ENCODE data around the gene IDH3B. TPM values are rescaled to one million over a fixed set of nuclear protein-coding genes. Genes with fewer than 3 reads are reported as not detected.

The IDH3B gene
- total and polyA plus RNA-seq, 2 donors (not counting 1 experiment from before 2014, with no cell fraction given), result 131 to 225 TPM

DNA sequence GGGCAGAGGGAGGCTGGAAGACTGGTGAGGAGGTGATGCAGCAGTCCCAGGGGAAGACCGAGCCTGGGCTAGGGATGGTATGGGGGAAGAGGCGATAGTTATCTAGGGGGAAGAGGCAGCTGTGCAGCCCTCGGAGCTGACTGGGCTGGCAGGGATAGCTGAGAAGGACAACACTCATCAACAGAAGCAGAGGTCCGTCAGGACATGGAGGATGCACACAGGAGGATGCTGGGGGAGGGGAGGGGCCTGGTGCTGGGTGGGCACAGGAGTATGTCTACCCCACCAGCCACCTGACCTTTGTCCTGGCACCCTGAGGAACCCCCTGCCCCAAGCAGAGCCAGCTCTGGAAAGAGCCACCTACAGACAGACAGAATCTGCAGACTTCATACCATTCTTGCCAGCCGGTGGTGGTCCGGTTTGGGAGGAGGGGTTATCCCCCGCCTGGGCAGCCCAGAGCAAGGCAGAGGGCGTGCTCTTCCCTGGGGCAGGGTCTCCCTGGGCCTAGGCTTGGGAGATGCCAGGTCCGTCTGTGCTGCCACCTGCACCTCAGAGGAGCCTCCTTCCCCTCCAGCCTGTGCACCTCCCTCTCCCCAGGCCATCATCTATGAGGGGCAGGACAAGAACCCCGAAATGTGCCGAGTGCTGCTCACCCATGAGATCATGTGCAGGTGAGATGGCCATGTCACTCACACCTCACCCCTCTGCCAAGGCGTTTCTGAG lies 43.5 kb upstream of the IDH3B start:
- Histone ChIP-seq H4K20me1 (ENCODE audit: control insufficient read depth, insufficient read depth, low read length, poor library complexity, severe bottlenecking) (no peaks in the 10 kb centered on the region), H3K4me3 (ENCODE audit: control extremely low read depth in 1 of 5, extremely low read depth in 1 of 5, insufficient read depth in 1 of 5, low read depth in 2 of 5, low read length in 4 of 5) (no peak overlapping the region), H3K36me3 (replicated peaks in 1 of 2; ENCODE audit: control extremely low read depth in 1 of 2, control insufficient read depth in 1 of 2, extremely low read depth in 1 of 2, insufficient read depth in 2 of 2, low read length in 1 of 2) (no peaks in the 10 kb centered on the region), H3K27me3 (replicated peaks in 1 of 4; ENCODE audit: control extremely low read depth in 1 of 4, control insufficient read depth in 3 of 4, insufficient read depth in 4 of 4, low read length in 3 of 4) (peaks cover 0 to 6% (median 2%) of the 10 kb centered on the region in 4 experiments), H2AFZ (ENCODE audit: insufficient read depth, low read depth, low read length, poor library complexity, severe bottlenecking) (no peak overlapping the region), H3K9ac (ENCODE audit: low read length) (no peak overlapping the region), H3K9me3 (ENCODE audit: control extremely low read depth in 1 of 3, control insufficient read depth in 2 of 3, insufficient read depth in 1 of 3, low read length in 2 of 3) (no peaks in the 10 kb centered on the region), H3K27ac (ENCODE audit: low read length in 2 of 2) (no peak overlapping the region), H3K4me2 (replicated peaks; ENCODE audit: low read depth, low read length, poor library complexity, severe bottlenecking) (no peak overlapping the region), H3K79me2 (ENCODE audit: control insufficient read depth, insufficient read depth, low read length) (no peaks in the 10 kb centered on the region), H3K4me1 (ENCODE audit: control insufficient read depth in 2 of 2, insufficient read depth in 2 of 2, low read length in 2 of 2) (no peaks in the 10 kb centered on the region)
- Mint-ChIP-seq H3K27ac (no peak overlapping the region), H3K4me3 (no peak overlapping the region), H3K9me3 (ENCODE audit: insufficient read depth) (no peaks in the 10 kb centered on the region), H3K27me3 (peaks cover 28% of the 10 kb centered on the region), H3K4me1 (no peaks in the 10 kb centered on the region)
- no peak for TF ChIP-seq EZH2 (IDR thresholded peaks at IDR 0.05; ENCODE audit: borderline replicate concordance, insufficient read depth, low read depth, low read length, poor library complexity, severe bottlenecking)
- TF ChIP-seq, protein P1, sequence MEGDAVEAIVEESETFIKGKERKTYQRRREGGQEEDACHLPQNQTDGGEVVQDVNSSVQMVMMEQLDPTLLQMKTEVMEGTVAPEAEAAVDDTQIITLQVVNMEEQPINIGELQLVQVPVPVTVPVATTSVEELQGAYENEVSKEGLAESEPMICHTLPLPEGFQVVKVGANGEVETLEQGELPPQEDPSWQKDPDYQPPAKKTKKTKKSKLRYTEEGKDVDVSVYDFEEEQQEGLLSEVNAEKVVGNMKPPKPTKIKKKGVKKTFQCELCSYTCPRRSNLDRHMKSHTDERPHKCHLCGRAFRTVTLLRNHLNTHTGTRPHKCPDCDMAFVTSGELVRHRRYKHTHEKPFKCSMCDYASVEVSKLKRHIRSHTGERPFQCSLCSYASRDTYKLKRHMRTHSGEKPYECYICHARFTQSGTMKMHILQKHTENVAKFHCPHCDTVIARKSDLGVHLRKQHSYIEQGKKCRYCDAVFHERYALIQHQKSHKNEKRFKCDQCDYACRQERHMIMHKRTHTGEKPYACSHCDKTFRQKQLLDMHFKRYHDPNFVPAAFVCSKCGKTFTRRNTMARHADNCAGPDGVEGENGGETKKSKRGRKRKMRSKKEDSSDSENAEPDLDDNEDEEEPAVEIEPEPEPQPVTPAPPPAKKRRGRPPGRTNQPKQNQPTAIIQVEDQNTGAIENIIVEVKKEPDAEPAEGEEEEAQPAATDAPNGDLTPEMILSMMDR (IDR thresholded peaks at IDR 0.05), result no peak
- POLR2A ChIA-PET, result no interaction called here
- ATAC-seq (ENCODE audit: low read depth) (no peak), DNase-seq (no peak)
- CTCF ChIA-PET, result no interaction called here
- intact Hi-C loops (cut with micrococcal nuclease), result no loop called here
- WGBS (ENCODE audit: insufficient coverage), result 83% methylated on average over 10 of the region's 12 CpGs

DNA sequence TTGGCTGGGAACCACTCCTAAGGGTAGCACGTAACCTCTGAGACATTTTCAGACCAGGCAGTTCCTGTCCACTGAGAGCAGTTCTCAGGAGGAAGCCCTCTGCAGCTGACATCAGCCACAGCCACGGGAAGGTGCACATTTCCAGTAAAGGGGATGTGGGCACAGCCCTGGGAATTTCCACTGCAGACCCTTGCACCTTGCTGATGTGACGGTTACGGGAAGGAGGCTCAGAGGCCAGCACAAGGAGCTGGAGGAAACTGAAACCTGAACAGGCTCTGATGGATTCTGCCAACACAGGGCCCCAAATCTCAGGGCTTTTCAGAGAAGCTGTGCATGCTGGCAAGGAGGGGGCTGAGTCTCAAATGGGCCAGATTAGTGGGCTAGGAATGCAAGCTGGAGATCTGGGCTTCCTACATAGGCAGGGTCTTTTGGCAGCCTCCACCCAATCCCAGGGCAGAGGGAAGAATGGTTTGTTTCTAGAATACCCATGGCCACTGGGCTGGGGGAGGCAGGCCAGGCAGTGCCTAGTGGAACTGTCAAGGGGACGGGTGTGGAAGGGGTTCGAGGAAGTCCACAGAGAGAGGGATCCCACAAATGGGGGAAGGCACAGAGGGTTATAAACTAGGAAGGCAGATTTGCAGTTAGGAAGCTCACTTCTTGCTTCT lies 42.8 kb upstream of the IDH3B start:
- ATAC-seq (ENCODE audit: low read depth) (no peak), DNase-seq (no peak)
- ChIA-PET POLR2A (no interaction called here), CTCF (no interaction called here)
- Mint-ChIP-seq H3K4me1 (no peaks in the 10 kb centered on the region), H3K27ac (no peak overlapping the region), H3K9me3 (ENCODE audit: insufficient read depth) (no peaks in the 10 kb centered on the region), H3K4me3 (no peak overlapping the region), H3K27me3 (peaks cover 30% of the 10 kb centered on the region)
- TF ChIP-seq EZH2 (IDR thresholded peaks at IDR 0.05; ENCODE audit: borderline replicate concordance, insufficient read depth, low read depth, low read length, poor library complexity, severe bottlenecking), result no peak
- TF ChIP-seq, protein P1 (IDR thresholded peaks at IDR 0.05), result no peak
- no peaks in the 10 kb centered on the region for H3K79me2 ChIP-seq (ENCODE audit: control insufficient read depth, insufficient read depth, low read length)
- no peak overlapping the region for H3K9ac ChIP-seq (ENCODE audit: low read length)
- no peak overlapping the region for H3K4me3 ChIP-seq (ENCODE audit: control extremely low read depth in 1 of 5, extremely low read depth in 1 of 5, insufficient read depth in 1 of 5, low read depth in 2 of 5, low read length in 4 of 5)
- H3K4me1 ChIP-seq (ENCODE audit: control insufficient read depth in 2 of 2, insufficient read depth in 2 of 2, low read length in 2 of 2), result no peaks in the 10 kb centered on the region
- no peaks in the 10 kb centered on the region for H4K20me1 ChIP-seq (ENCODE audit: control insufficient read depth, insufficient read depth, low read length, poor library complexity, severe bottlenecking)
- peaks cover 0 to 6% (median 2%) of the 10 kb centered on the region in 4 experiments for H3K27me3 ChIP-seq (replicated peaks in 1 of 4; ENCODE audit: control extremely low read depth in 1 of 4, control insufficient read depth in 3 of 4, insufficient read depth in 4 of 4, low read length in 3 of 4)
- no peak overlapping the region for H3K4me2 ChIP-seq (replicated peaks; ENCODE audit: low read depth, low read length, poor library complexity, severe bottlenecking)
- H3K9me3 ChIP-seq (ENCODE audit: control extremely low read depth in 1 of 3, control insufficient read depth in 2 of 3, insufficient read depth in 1 of 3, low read length in 2 of 3), result no peaks in the 10 kb centered on the region
- 33% methylated on average over 6 of the region's 6 CpGs for WGBS (ENCODE audit: insufficient coverage)
- no peak overlapping the region for H3K27ac ChIP-seq (ENCODE audit: low read length in 2 of 2)
- intact Hi-C loops (cut with micrococcal nuclease), result no loop called here
- H3K36me3 ChIP-seq (replicated peaks in 1 of 2; ENCODE audit: control extremely low read depth in 1 of 2, control insufficient read depth in 1 of 2, extremely low read depth in 1 of 2, insufficient read depth in 2 of 2, low read length in 1 of 2), result no peaks in the 10 kb centered on the region
- no peak overlapping the region for H2AFZ ChIP-seq (ENCODE audit: insufficient read depth, low read depth, low read length, poor library complexity, severe bottlenecking)
